ENCODE results near the gene EFNB1. TPM values are rescaled to one million over a fixed set of nuclear protein-coding genes. Genes with fewer than 3 reads are reported as not detected.

The EFNB1 gene
- total and polyA plus RNA-seq, 2 of the 8 experiments (the other 6 are each of a cell fraction or from before 2014, with no cell fraction given), result 2.3 to 5.4 TPM

DNA sequence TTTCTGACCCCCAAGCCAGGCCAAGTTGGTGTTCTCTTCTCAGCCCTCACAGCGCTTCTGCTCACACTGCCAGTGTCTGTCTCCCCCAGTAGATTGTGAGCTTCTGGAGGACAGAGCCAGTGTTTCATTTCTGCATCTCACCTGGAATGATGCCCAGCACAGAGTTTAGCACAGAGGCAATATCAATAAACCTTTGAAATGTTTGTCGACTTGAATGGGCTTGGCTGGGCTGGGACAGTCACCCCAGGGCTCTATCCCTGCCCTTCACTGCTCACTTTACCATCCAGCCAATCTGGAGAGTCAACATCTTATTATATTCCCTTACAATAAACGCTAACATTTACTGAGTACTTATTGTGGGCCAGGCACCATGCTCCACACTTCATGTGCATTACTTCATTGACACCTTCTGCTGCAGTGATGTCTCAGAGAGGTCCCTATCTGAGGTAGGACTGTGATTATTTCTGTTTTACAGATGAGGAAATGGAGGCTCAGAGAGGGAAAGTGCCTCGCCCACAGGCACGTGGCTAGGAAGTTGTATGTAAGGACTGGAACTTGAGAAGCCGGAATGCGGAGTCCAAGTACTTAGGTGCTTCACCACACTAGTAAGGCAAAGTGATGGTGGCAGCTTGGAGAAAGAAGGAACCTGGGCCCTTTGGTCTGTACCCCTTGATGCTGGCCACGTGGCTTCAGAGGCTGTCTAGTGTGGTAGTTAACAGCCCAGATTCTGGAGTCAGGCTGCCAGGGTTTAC lies 19.5 kb downstream of the EFNB1 start:
- no peak overlapping the region for H2AK5ac ChIP-seq (ENCODE audit: low read depth, low read length)
- H3K9me3 ChIP-seq (ENCODE audit: insufficient read depth in 2 of 2, low read depth in 1 of 2, low read length in 1 of 2), result no peaks in the 10 kb centered on the region
- H3K14ac ChIP-seq (ENCODE audit: insufficient read length), result no peak overlapping the region
- H3K4ac ChIP-seq (replicated peaks; ENCODE audit: insufficient read length, low read depth, low read length), result no peak overlapping the region
- H3K4me2 ChIP-seq (ENCODE audit: insufficient read depth in 1 of 2, low read depth in 2 of 2, low read length in 2 of 2), result no peak overlapping the region
- H3K79me1 ChIP-seq (ENCODE audit: low read depth, low read length), result no peaks in the 10 kb centered on the region
- H2BK5ac ChIP-seq (ENCODE audit: low read depth, low read length), result no peak overlapping the region
- no peaks in the 10 kb centered on the region for H3K23me2 ChIP-seq (ENCODE audit: low read depth, low read length)
- WGBS, 2 experiments (ENCODE audit: extremely low coverage in 1 of 2, insufficient coverage in 1 of 2, insufficient read length in 1 of 2, insufficient replicate concordance in 2 of 2, low coverage in 1 of 2, low lambda C conversion rate in 2 of 2, missing lambda C conversion rate in 1 of 2), result 88% methylated on average over 8 of the region's 8 CpGs; no CpG with 5 or more reads in 1 of the 2 experiments
- FAIRE-seq (no peak), DNase-seq (ENCODE audit: low read depth in 1 of 2, low spot score in 2 of 2) (no peak)
- no peak overlapping the region for H2AFZ ChIP-seq (ENCODE audit: low read length)
- no peak overlapping the region for H2BK120ac ChIP-seq (replicated peaks; ENCODE audit: low read depth, low read length)
- H3K4me3 ChIP-seq (ENCODE audit: extremely low read depth in 1 of 4, insufficient read depth in 2 of 4, low read depth in 3 of 4, low read length in 4 of 4), result no peak overlapping the region
- H2BK20ac ChIP-seq (ENCODE audit: low read length), result no peak overlapping the region
- no peak overlapping the region for H2BK15ac ChIP-seq (ENCODE audit: low read length)
- H4K8ac ChIP-seq (ENCODE audit: extremely low read depth, insufficient read depth, low read length), result no peak overlapping the region
- H2BK12ac ChIP-seq (ENCODE audit: low read depth, low read length), result 0 out of 2 replicates have a peak overlapping the region, but pooled peaks have one; percentile 17
- H4K91ac ChIP-seq (replicated peaks; ENCODE audit: insufficient read length, low read length), result no peak overlapping the region
- H3K27me3 ChIP-seq (replicated peaks in 1 of 4; ENCODE audit: control insufficient read depth in 3 of 4, extremely low read depth in 1 of 4, insufficient read depth in 3 of 4, low read length in 3 of 4), result peaks cover 0 to 11% (median 5%) of the 10 kb centered on the region in 4 experiments; a peak in 3 of 7 replicates
- peaks cover 5 to 24% (median 11%) of the 10 kb centered on the region in 4 experiments; a peak in 5 of 7 replicates for H3K4me1 ChIP-seq (replicated peaks in 1 of 4; ENCODE audit: control insufficient read depth in 3 of 4, insufficient read depth in 4 of 4, low read length in 3 of 4)
- H3K56ac ChIP-seq (replicated peaks; ENCODE audit: insufficient read length, low read depth, low read length), result no peak overlapping the region
- H3K9ac ChIP-seq (replicated peaks in 1 of 4; ENCODE audit: extremely low read depth in 1 of 4, low read depth in 3 of 4, low read length in 3 of 4), result no peak overlapping the region
- no peak overlapping the region for H4K5ac ChIP-seq (ENCODE audit: insufficient read length, low read depth, low read length)
- no peak overlapping the region for H3K18ac ChIP-seq (ENCODE audit: extremely low read depth, low read length)
- no peaks in the 10 kb centered on the region for H3K36me3 ChIP-seq (ENCODE audit: control insufficient read depth in 2 of 4, insufficient read depth in 4 of 4, low read length in 3 of 4)
- CTCF ChIA-PET (ENCODE audit: partially characterized antibody), result interaction anchor here (2.0 kb wide), 1 partner anchor 97 kb away, joined by 5 read pairs; no protein-coding TSS in a partner anchor
- H4K20me1 ChIP-seq (replicated peaks in 1 of 2; ENCODE audit: control insufficient read depth in 1 of 2, insufficient read depth in 2 of 2, low read length in 2 of 2), result no peaks in the 10 kb centered on the region
- POLR2A ChIA-PET (ENCODE audit: partially characterized antibody), result interaction anchor here (2.0 kb wide), 1 partner anchor 16 kb away, joined by 4 read pairs; no protein-coding TSS in a partner anchor
- no peak overlapping the region for H3K23ac ChIP-seq (ENCODE audit: insufficient read length)
- TF ChIP-seq TBP (IDR thresholded peaks at IDR 0.05; ENCODE audit: low read depth, low read length), result no peak
- no peak for TF ChIP-seq CBX8 (IDR thresholded peaks at IDR 0.05; ENCODE audit: borderline replicate concordance, low read depth, low read length)
- TF ChIP-seq, protein P1, sequence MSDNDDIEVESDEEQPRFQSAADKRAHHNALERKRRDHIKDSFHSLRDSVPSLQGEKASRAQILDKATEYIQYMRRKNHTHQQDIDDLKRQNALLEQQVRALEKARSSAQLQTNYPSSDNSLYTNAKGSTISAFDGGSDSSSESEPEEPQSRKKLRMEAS (IDR thresholded peaks at IDR 0.05), result peak; percentile 31; the same call in 1 of the 2 replicates
- TF ChIP-seq, protein P2, sequence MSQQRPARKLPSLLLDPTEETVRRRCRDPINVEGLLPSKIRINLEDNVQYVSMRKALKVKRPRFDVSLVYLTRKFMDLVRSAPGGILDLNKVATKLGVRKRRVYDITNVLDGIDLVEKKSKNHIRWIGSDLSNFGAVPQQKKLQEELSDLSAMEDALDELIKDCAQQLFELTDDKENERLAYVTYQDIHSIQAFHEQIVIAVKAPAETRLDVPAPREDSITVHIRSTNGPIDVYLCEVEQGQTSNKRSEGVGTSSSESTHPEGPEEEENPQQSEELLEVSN (IDR thresholded peaks at IDR 0.05), result peak; percentile 55; the same call in 1 of the 2 replicates
- TF ChIP-seq SIN3A (conservative IDR thresholded peaks at IDR 0.05 in 1 of 2, IDR thresholded peaks at IDR 0.05 in 1 of 2; ENCODE audit: low read depth in 1 of 2, low read length in 2 of 2), result no peak
- TF ChIP-seq SUZ12 (IDR thresholded peaks at IDR 0.05; ENCODE audit: low read length), result no peak
- no peak for TF ChIP-seq HDAC6 (IDR thresholded peaks at IDR 0.05; ENCODE audit: low read depth, low read length)
- no peak for TF ChIP-seq RXRA (IDR thresholded peaks at IDR 0.05; ENCODE audit: insufficient read depth, low read depth, low read length)
- no peaks in the 10 kb centered on the region for H3K79me2 ChIP-seq (ENCODE audit: control insufficient read depth in 1 of 2, insufficient read depth in 2 of 2, low read length in 2 of 2)
- no peak overlapping the region for H3K27ac ChIP-seq (ENCODE audit: low read depth, low read length)
